Measurements from ENCODE around the gene KCNQ5. TPM values are rescaled to one million over a fixed set of nuclear protein-coding genes. Genes with fewer than 3 reads are reported as not detected.

KCNQ5 gene
- total RNA-seq, 1 experiment from 2014 or later: not detected

- RAD21 ChIA-PET (ENCODE audit: low non-redundant PET in 1 of 2, low total read pairs in 2 of 2, uncharacterized antibody in 2 of 2, unreplicated experiment in 2 of 2): no interaction called here
Observed at GRCh38 chr6:73058736-73059135, 436.9 kb downstream of the KCNQ5 start.

More at GRCh38 chr6:73058736-73059135, 436.9 kb downstream of the KCNQ5 start:
- H4K20me1 ChIP-seq (ENCODE audit: insufficient read depth): peaks cover 4% of the 10 kb centered on the region; the same call in 1 of the 2 replicates
- DNase-seq (ENCODE audit: low read depth, low spot score): no peak
- no peak for TF ChIP-seq ZNF274 (IDR thresholded peaks at IDR 0.05; ENCODE audit: low read depth, low read length)
- TF ChIP-seq JUND (IDR thresholded peaks at IDR 0.05): no peak
- TF ChIP-seq, protein P1, sequence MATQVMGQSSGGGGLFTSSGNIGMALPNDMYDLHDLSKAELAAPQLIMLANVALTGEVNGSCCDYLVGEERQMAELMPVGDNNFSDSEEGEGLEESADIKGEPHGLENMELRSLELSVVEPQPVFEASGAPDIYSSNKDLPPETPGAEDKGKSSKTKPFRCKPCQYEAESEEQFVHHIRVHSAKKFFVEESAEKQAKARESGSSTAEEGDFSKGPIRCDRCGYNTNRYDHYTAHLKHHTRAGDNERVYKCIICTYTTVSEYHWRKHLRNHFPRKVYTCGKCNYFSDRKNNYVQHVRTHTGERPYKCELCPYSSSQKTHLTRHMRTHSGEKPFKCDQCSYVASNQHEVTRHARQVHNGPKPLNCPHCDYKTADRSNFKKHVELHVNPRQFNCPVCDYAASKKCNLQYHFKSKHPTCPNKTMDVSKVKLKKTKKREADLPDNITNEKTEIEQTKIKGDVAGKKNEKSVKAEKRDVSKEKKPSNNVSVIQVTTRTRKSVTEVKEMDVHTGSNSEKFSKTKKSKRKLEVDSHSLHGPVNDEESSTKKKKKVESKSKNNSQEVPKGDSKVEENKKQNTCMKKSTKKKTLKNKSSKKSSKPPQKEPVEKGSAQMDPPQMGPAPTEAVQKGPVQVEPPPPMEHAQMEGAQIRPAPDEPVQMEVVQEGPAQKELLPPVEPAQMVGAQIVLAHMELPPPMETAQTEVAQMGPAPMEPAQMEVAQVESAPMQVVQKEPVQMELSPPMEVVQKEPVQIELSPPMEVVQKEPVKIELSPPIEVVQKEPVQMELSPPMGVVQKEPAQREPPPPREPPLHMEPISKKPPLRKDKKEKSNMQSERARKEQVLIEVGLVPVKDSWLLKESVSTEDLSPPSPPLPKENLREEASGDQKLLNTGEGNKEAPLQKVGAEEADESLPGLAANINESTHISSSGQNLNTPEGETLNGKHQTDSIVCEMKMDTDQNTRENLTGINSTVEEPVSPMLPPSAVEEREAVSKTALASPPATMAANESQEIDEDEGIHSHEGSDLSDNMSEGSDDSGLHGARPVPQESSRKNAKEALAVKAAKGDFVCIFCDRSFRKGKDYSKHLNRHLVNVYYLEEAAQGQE (IDR thresholded peaks at IDR 0.05; ENCODE audit: low read depth): no peak
- TF ChIP-seq ELF1 (IDR thresholded peaks at IDR 0.05; ENCODE audit: borderline replicate concordance, low read depth): no peak
- no peak for TF ChIP-seq TCF7L2 (IDR thresholded peaks at IDR 0.05; ENCODE audit: borderline replicate concordance, extremely low read depth, insufficient read depth, insufficient read length)
- TF ChIP-seq, protein P2, sequence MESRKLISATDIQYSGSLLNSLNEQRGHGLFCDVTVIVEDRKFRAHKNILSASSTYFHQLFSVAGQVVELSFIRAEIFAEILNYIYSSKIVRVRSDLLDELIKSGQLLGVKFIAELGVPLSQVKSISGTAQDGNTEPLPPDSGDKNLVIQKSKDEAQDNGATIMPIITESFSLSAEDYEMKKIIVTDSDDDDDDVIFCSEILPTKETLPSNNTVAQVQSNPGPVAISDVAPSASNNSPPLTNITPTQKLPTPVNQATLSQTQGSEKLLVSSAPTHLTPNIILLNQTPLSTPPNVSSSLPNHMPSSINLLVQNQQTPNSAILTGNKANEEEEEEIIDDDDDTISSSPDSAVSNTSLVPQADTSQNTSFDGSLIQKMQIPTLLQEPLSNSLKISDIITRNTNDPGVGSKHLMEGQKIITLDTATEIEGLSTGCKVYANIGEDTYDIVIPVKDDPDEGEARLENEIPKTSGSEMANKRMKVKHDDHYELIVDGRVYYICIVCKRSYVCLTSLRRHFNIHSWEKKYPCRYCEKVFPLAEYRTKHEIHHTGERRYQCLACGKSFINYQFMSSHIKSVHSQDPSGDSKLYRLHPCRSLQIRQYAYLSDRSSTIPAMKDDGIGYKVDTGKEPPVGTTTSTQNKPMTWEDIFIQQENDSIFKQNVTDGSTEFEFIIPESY (IDR thresholded peaks at IDR 0.05; ENCODE audit: extremely low read depth, insufficient replicate concordance, low read length): no peak
- no peak for TF ChIP-seq CBX3 (IDR thresholded peaks at IDR 0.05; ENCODE audit: low read depth)
- no peak for TF ChIP-seq CTCF (IDR thresholded peaks at IDR 0.05 in 2 of 3, conservative IDR thresholded peaks at IDR 0.05 in 1 of 3; ENCODE audit: borderline replicate concordance in 1 of 3, insufficient read depth in 1 of 3, low read depth in 2 of 3, low read length in 2 of 3)
- TF ChIP-seq EGR1 (IDR thresholded peaks at IDR 0.05; ENCODE audit: low read depth): no peak
- no peak for TF ChIP-seq FOSL1 (IDR thresholded peaks at IDR 0.05; ENCODE audit: low read depth)
- no peak for TF ChIP-seq MAX (IDR thresholded peaks at IDR 0.05)
- H3K9ac ChIP-seq (ENCODE audit: low read length): no peak overlapping the region
- H3K9me3 ChIP-seq (ENCODE audit: control insufficient read depth in 1 of 2, insufficient read depth in 1 of 2, low read depth in 1 of 2, low read length in 2 of 2): no peaks in the 10 kb centered on the region
- BruUV-seq (replicated peaks): no TSS peak
- no peaks in the 10 kb centered on the region for H3K36me3 ChIP-seq (ENCODE audit: control insufficient read depth in 1 of 2, insufficient read depth in 2 of 2, low read length in 2 of 2)
- no peak overlapping the region for H3K4me2 ChIP-seq (ENCODE audit: low read length)
- ChIA-PET POLR2A (no interaction called here), CTCF (no interaction called here)
- H3K27me3 ChIP-seq (ENCODE audit: insufficient read depth, low read length): peaks cover 47% of the 10 kb centered on the region
- H3K4me3 ChIP-seq (replicated peaks in 1 of 2; ENCODE audit: low read depth in 1 of 2, low read length in 2 of 2): no peak overlapping the region
- H2AFZ ChIP-seq (ENCODE audit: low read depth, low read length, poor library complexity, severe bottlenecking): no peak overlapping the region
- ATAC-seq: no peak
- H3K79me2 ChIP-seq (ENCODE audit: insufficient read depth, low read length): no peaks in the 10 kb centered on the region
- H3K9me2 ChIP-seq (ENCODE audit: insufficient read depth): no peaks in the 10 kb centered on the region
- H3K4me1 ChIP-seq (ENCODE audit: control insufficient read depth in 1 of 2, insufficient read depth in 2 of 2, low read length in 2 of 2): no peaks in the 10 kb centered on the region
- intact Hi-C loops (cut with micrococcal nuclease): no loop called here
- H3K27ac ChIP-seq (ENCODE audit: low read depth, low read length): no peak overlapping the region

Measured in HCT116 (cell line).